Measurements from ENCODE around the gene CHST15. TPM values are rescaled to one million over a fixed set of nuclear protein-coding genes. Genes with fewer than 3 reads are reported as not detected.

CHST15 gene
- total RNA-seq, 1 donor from 2014 or later: 1.5 TPM

DNA sequence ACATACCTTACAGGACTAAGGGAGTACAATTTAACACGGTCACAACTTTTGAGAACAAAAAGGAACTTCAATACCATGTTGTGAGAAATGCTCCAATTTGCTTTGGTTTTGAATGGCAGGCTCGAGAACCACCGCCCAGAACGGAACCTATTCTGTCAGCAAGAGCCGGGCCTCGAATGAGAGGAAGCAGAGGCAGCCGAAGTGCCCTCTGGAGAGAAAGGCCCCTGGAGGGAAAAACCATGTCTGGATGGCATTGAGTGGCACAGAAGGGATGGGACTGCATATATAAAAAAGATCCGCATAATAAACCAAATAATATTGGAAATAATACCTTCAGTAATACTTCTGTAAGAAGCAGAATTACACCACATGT, 85.6 kb downstream of the CHST15 start:
- Mint-ChIP-seq H3K9me3 (no peaks in the 10 kb centered on the region), H3K36me3 (ENCODE audit: low read depth) (no peaks in the 10 kb centered on the region), H3K4me3 (no peak overlapping the region), H3K27me3 (ENCODE audit: low read depth) (no peaks in the 10 kb centered on the region), H3K27ac (ENCODE audit: unreplicated experiment) (no peak overlapping the region), H3K4me1 (peaks cover 5% of the 10 kb centered on the region)
- no peak for TF ChIP-seq CTCF (conservative IDR thresholded peaks at IDR 0.05)
- DNase-seq (ENCODE audit: low read depth, low spot score): no peak

DNA sequence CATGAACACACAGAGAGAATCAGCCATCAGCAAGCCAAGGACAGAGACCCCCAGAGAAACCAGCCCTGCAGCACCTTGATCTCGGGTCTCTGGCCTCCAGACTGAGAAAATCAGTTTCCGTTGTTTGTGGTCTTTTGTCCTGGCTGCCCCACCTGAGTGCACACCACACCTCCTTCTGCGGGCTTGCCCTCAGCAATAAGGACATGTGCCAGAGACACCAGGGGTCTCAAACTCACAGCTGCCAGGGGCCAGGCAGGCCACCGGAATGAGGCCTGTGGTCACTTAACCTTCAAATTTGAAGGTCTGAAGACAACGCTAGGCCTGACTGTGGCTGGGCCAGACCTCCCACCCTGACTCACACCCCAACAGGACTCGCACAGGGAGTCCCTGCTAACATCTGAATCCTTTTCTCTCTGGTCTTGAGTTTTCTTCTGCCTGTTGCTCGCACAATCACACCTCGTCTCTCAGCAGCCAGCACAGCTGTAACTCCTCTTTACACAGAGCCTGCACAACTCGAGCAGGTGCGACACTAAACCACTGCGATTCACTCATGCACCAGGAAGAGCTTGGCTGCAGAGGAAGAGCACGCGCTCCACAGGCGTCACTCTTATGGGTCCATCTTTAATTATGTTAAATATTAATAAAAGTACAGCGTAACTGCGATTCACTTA, 86.2 kb downstream of the CHST15 start:
- DNase-seq (ENCODE audit: low read depth, low spot score): no peak
- TF ChIP-seq CTCF (conservative IDR thresholded peaks at IDR 0.05): no peak
- Mint-ChIP-seq H3K36me3 (ENCODE audit: low read depth) (no peaks in the 10 kb centered on the region), H3K4me1 (peaks cover 5% of the 10 kb centered on the region), H3K9me3 (no peaks in the 10 kb centered on the region), H3K27ac (ENCODE audit: unreplicated experiment) (no peak overlapping the region), H3K4me3 (no peak overlapping the region), H3K27me3 (ENCODE audit: low read depth) (no peaks in the 10 kb centered on the region)

DNA sequence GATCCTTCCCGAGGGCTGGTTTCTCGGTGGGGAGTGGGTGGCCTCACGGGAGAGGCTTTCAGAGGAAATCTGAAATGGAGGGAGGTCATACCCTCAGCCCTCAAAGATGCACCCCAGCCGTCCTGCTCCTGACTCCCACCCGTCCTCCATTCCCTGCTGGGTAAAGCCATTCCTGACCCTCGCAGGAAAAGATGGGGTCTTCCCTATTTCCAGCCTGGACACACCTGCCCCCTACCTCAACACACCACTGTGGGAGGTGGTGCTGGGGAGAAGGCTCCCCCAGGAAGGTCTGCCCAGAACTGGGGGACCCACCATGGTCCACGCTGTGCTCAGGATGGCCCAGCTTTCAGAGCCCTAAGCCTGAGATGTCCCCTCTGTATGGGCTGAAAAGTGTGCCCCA, 86.9 kb downstream of the CHST15 start:
- H3K27me3 Mint-ChIP-seq (ENCODE audit: low read depth): no peaks in the 10 kb centered on the region
- no peak overlapping the region for H3K4me3 Mint-ChIP-seq
- no peaks in the 10 kb centered on the region for H3K36me3 Mint-ChIP-seq (ENCODE audit: low read depth)
- DNase-seq (ENCODE audit: low read depth, low spot score): no peak
- H3K4me1 Mint-ChIP-seq: peaks cover 5% of the 10 kb centered on the region
- TF ChIP-seq CTCF (conservative IDR thresholded peaks at IDR 0.05): no peak
- no peak overlapping the region for H3K27ac Mint-ChIP-seq (ENCODE audit: unreplicated experiment)
- no peaks in the 10 kb centered on the region for H3K9me3 Mint-ChIP-seq

- H3K27ac Mint-ChIP-seq (ENCODE audit: unreplicated experiment): no peak overlapping the region
- no peak for TF ChIP-seq CTCF (conservative IDR thresholded peaks at IDR 0.05)
- no peak overlapping the region for H3K4me3 Mint-ChIP-seq
- no peak for DNase-seq (ENCODE audit: low read depth, low spot score)
- peaks cover 5% of the 10 kb centered on the region for H3K4me1 Mint-ChIP-seq
- H3K27me3 Mint-ChIP-seq (ENCODE audit: low read depth): no peaks in the 10 kb centered on the region
- H3K36me3 Mint-ChIP-seq (ENCODE audit: low read depth): no peaks in the 10 kb centered on the region
- H3K9me3 Mint-ChIP-seq: no peaks in the 10 kb centered on the region
These were observed 87.4 kb downstream of the CHST15 start for GRCh38 chr10:124005991-124006392.

DNA sequence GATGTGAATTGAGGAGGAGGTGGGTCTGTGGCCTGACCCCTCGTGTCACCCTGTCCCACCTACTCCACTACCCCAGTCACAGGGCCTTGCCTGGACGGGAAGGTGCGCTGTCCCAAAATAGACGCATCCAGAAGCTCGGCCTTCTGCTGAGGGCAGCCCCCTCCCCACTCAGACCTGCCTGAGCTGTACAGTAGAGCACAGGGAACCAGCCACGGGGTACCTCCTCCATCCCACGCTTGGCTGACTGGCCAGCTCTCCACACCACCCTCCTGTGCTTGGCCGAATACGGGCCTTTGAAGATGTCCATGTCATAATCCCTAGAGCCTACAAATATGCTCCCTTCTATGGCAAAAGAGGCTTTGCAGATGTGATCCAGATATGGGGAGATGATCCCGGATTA, 88.3 kb downstream of the CHST15 start:
- Mint-ChIP-seq H3K4me1 (peaks cover 5% of the 10 kb centered on the region), H3K27me3 (ENCODE audit: low read depth) (no peaks in the 10 kb centered on the region), H3K9me3 (no peaks in the 10 kb centered on the region), H3K27ac (ENCODE audit: unreplicated experiment) (no peak overlapping the region), H3K4me3 (no peak overlapping the region), H3K36me3 (ENCODE audit: low read depth) (no peaks in the 10 kb centered on the region)
- no peak for TF ChIP-seq CTCF (conservative IDR thresholded peaks at IDR 0.05)
- DNase-seq (ENCODE audit: low read depth, low spot score): no peak
